ENCODE data around the gene PBX4. TPM values are rescaled to one million over a fixed set of nuclear protein-coding genes. Genes with fewer than 3 reads are reported as not detected.

Gene PBX4
- total RNA-seq, 1 donor from 2014 or later, result 3.4 TPM

GRCh38 chr19:19632661-19633060 lies 14.2 kb upstream of the PBX4 start:
- no peaks in the 10 kb centered on the region for H3K9me3 ChIP-seq
- no peak overlapping the region for H3K4me3 ChIP-seq
- peaks cover 33% of the 10 kb centered on the region for H3K36me3 ChIP-seq
- no peaks in the 10 kb centered on the region for H3K4me1 ChIP-seq
- DNase-seq, result no peak
- H3K27ac ChIP-seq, result no peak overlapping the region
- H3K27me3 ChIP-seq, result no peaks in the 10 kb centered on the region
- TF ChIP-seq CTCF (IDR thresholded peaks at IDR 0.05), result no peak
- ATAC-seq, result no peak
- intact Hi-C loops (cut with DNase I), result no loop called here

- intact Hi-C loops (cut with DNase I), result no loop called here
These were observed 12.9 kb upstream of the PBX4 start for GRCh38 chr19:19631346-19631745.

GRCh38 chr19:19630426-19630825 lies 11.9 kb upstream of the PBX4 start:
- H3K4me1 ChIP-seq, result no peaks in the 10 kb centered on the region
- no peak for TF ChIP-seq CTCF (IDR thresholded peaks at IDR 0.05)
- no peak overlapping the region for H3K27ac ChIP-seq
- peaks cover 24% of the 10 kb centered on the region for H3K36me3 ChIP-seq
- H3K4me3 ChIP-seq, result no peak overlapping the region
- intact Hi-C loops (cut with DNase I), result no loop called here
- no peak for ATAC-seq
- no peaks in the 10 kb centered on the region for H3K9me3 ChIP-seq
- H3K27me3 ChIP-seq, result no peaks in the 10 kb centered on the region
- DNase-seq, result no peak

More at GRCh38 chr19:19631346-19631745, 12.9 kb upstream of the PBX4 start:
- no peak overlapping the region for H3K4me3 ChIP-seq
- TF ChIP-seq CTCF (IDR thresholded peaks at IDR 0.05), result no peak
- no peaks in the 10 kb centered on the region for H3K4me1 ChIP-seq
- DNase-seq (no peak), ATAC-seq (no peak)
- H3K9me3 ChIP-seq, result no peaks in the 10 kb centered on the region
- H3K27me3 ChIP-seq, result no peaks in the 10 kb centered on the region
- H3K27ac ChIP-seq, result no peak overlapping the region
- peaks cover 27% of the 10 kb centered on the region for H3K36me3 ChIP-seq

GRCh38 chr19:19630062-19630414 lies 11.6 kb upstream of the PBX4 start:
- DNase-seq (no peak), ATAC-seq (no peak)
- no peaks in the 10 kb centered on the region for H3K4me1 ChIP-seq
- H3K9me3 ChIP-seq, result no peaks in the 10 kb centered on the region
- H3K4me3 ChIP-seq, result no peak overlapping the region
- no peaks in the 10 kb centered on the region for H3K27me3 ChIP-seq
- peaks cover 20% of the 10 kb centered on the region for H3K36me3 ChIP-seq
- intact Hi-C loops (cut with DNase I), result no loop called here
- no peak for TF ChIP-seq CTCF (IDR thresholded peaks at IDR 0.05)
- H3K27ac ChIP-seq, result no peak overlapping the region

- Histone ChIP-seq H3K36me3 (peaks cover 7% of the 10 kb centered on the region), H3K4me3 (peak overlapping the region; percentile 58), H3K4me1 (no peaks in the 10 kb centered on the region), H3K9me3 (no peaks in the 10 kb centered on the region), H3K27me3 (no peaks in the 10 kb centered on the region), H3K27ac (peak overlapping the region; percentile 36)
- intact Hi-C loops (cut with DNase I), result no loop called here
- peak; percentile 66 for ATAC-seq
- peak; percentile 82 for DNase-seq
- no peak for TF ChIP-seq CTCF (IDR thresholded peaks at IDR 0.05)
These were observed 10.1 kb upstream of the PBX4 start for GRCh38 chr19:19628501-19629134.
